Kidney (tissue), 14 donors: Measurements from ENCODE around the gene DNAJA1. TPM values are rescaled to one million over a fixed set of nuclear protein-coding genes. Genes with fewer than 3 reads are reported as not detected.
"Not testable (repeated sequence)": the region's sequence is repeated elsewhere in the genome, so short reads cannot be mapped to it uniquely, and the experiment has no call there.

Source experiments
- DNase-seq, 5 donors: peaks; one replicate each; pipeline ENCODE4 v3.0.0-alpha.2; 2013 to 2020
- FAIRE-seq: peaks from 2 replicates; lab custom pipeline; 2012; peaks lifted over from hg19 to GRCh38; lab: Jason Lieb, UNC
- H3K27ac ChIP-seq, 2 donors: one replicate each; pipeline ENCODE4 v1.7.0; 2013; ENCODE audit warnings: low read depth in 2 of 2, low read length in 2 of 2, inconsistent platforms in 1 of 2
- H3K27me3 ChIP-seq: one replicate; pipeline ENCODE4 v1.7.1; 2013; ENCODE audit warnings: low read length, inconsistent platforms; ENCODE audit not compliant: control insufficient read depth, insufficient read depth
- H3K36me3 ChIP-seq, 3 donors: one replicate each; pipeline versions ENCODE4 v1.7.0 to v1.7.1; 2013; ENCODE audit warnings: low read length in 3 of 3, control low read depth in 1 of 3, inconsistent platforms in 1 of 3; ENCODE audit not compliant: insufficient read depth in 3 of 3, control insufficient read depth in 2 of 3
- H3K4me1 ChIP-seq, 3 donors: one replicate each; pipeline versions ENCODE4 v1.7.0 to v1.7.1; 2013; ENCODE audit warnings: low read length in 3 of 3, inconsistent platforms in 1 of 3, low read depth in 1 of 3; ENCODE audit not compliant: control insufficient read depth in 2 of 3, insufficient read depth in 2 of 3
- H3K4me3 ChIP-seq, 3 donors: one replicate each; pipeline versions ENCODE4 v1.7.0 to v1.8.1; 2013; ENCODE audit warnings: low read length in 3 of 3, control low read depth in 1 of 3, inconsistent platforms in 1 of 3
- H3K9ac ChIP-seq, 3 donors: one replicate each; pipeline versions ENCODE4 v1.7.0 to v1.7.1; 2013; ENCODE audit warnings: low read length in 3 of 3, control low read depth in 1 of 3, inconsistent platforms in 1 of 3
- H3K9me3 ChIP-seq, 3 donors: one replicate each; pipeline versions ENCODE4 v1.7.0 to v1.7.1; 2013; ENCODE audit warnings: low read length in 3 of 3, control low read depth in 1 of 3, inconsistent platforms in 1 of 3; ENCODE audit not compliant: control insufficient read depth in 2 of 3, insufficient read depth in 1 of 3
- intact Hi-C: fragments of 100-400 bp; cut with DNase I; formaldehyde crosslinking; loops from one replicate; pipeline ENCODE4 v1.11.1; 2022
- polyA plus RNA-seq: library from polyadenylated mRNA; stranded (reverse); fragments of 350-450 nt; fragmentation: Illumina TruSeq; extraction: RNeasy Lipid Tissue Mini Kit (QIAGEN cat#74804); gene quantifications from one replicate; pipeline ENCODE4 v1.2.3, GENCODE V29; 2014; ENCODE audit warnings: low read depth, low replicate concordance; ENCODE audit not compliant: insufficient read depth
- total RNA-seq: library from RNA; stranded (reverse); fragmentation: NEBNext Ultra II Directional; extraction: Animal tissue kit (Norgen Biotek cat#: 25700); gene quantifications from one replicate; pipeline ENCODE4 v1.2.1, GENCODE V29; 2021
- TF ChIP-seq, protein P1 (sequence below): IDR thresholded peaks from 3 replicates; pipeline ENCODE4 v1.5.1; 2012; ENCODE audit warnings: mild to moderate bottlenecking, moderate library complexity, borderline replicate concordance; ENCODE audit not compliant: insufficient read depth; ENCODE audit errors: extremely low read depth
- donor health status: control.
- donor health status: control.
- donor health status: control.
- donor health status: control.
- donor health status: control.
- donor health status: DM: yes; HTN: yes; CAD: no.
- donor health status: Normal renal cell carcinoma (clear cell type).

Gene DNAJA1
- total and polyA plus RNA-seq, 2 donors from 2014 or later = 105 to 132 TPM

DNA sequence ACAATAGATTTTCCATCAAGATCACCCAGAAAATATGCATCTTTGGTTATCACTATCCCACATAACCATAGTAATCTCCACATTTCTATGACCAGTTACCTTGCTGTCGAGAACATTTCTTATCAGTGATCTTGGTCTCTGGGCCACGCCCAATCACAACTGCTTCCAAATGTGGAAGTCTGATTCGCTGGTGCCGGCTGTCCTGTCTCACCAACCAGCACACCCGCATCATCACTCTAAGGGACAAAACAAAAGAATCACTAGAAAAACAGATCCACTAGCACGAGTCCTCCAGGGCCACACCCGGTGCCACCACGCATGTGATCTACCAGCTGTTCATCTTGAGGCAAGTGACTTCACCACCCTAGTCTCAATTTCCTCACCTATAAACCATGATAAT is 35.4 kb upstream of the DNAJA1 start:
- no peak for DNase-seq
- intact Hi-C loops = no loop called here
- no peaks in the 10 kb centered on the region for H3K27me3 ChIP-seq
- H3K4me3 ChIP-seq = no peak overlapping the region
- no peak overlapping the region for H3K27ac ChIP-seq
- H3K4me1 ChIP-seq = no peaks in the 10 kb centered on the region
- FAIRE-seq = no peak
- TF ChIP-seq, protein P1, sequence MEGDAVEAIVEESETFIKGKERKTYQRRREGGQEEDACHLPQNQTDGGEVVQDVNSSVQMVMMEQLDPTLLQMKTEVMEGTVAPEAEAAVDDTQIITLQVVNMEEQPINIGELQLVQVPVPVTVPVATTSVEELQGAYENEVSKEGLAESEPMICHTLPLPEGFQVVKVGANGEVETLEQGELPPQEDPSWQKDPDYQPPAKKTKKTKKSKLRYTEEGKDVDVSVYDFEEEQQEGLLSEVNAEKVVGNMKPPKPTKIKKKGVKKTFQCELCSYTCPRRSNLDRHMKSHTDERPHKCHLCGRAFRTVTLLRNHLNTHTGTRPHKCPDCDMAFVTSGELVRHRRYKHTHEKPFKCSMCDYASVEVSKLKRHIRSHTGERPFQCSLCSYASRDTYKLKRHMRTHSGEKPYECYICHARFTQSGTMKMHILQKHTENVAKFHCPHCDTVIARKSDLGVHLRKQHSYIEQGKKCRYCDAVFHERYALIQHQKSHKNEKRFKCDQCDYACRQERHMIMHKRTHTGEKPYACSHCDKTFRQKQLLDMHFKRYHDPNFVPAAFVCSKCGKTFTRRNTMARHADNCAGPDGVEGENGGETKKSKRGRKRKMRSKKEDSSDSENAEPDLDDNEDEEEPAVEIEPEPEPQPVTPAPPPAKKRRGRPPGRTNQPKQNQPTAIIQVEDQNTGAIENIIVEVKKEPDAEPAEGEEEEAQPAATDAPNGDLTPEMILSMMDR = no peak
- no peak overlapping the region for H3K9ac ChIP-seq
- H3K36me3 ChIP-seq = peaks cover 8 to 35% (median 30%) of the 10 kb centered on the region in 3 donors
- H3K9me3 ChIP-seq = no peaks in the 10 kb centered on the region

DNA sequence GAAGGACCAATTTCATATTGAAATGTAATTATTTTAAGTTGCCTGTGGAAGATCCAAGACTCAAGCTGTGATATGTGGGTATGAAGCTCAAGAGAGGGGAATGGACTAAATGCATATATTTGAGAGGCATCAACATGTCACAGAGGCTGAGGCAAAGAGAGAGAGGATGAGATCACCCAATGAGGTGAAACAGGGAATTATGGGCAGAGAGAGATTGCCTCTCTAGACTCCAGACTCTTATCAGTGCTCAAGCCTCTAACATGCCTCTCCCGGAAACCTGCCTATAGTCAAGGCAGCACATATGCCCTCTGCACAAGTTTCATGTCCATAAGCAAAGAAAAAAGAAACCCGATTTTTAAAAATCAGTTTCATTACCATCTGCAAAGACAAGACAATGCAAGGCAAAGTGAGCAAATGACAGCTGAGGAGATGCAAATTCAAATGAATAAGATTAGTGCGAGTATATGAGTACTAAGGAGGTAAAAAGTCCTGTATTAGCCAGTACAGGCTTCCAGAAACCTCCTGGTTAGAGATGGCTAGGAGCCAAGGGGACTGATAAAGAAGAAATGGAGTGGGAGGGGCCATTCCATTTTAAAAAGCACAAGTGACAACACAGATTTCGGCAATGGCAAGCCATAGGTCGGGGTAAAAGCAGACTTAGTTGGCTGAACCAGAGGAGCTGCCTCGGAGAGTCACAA is 33.0 kb upstream of the DNAJA1 start:
- Histone ChIP-seq H3K9ac (no peak overlapping the region), H3K4me3 (no peak overlapping the region), H3K4me1 (no peaks in the 10 kb centered on the region), H3K36me3 (peaks cover 5 to 31% (median 23%) of the 10 kb centered on the region in 3 donors), H3K27me3 (no peaks in the 10 kb centered on the region), H3K27ac (no peak overlapping the region), H3K9me3 (no peaks in the 10 kb centered on the region)
- intact Hi-C loops = no loop called here
- TF ChIP-seq, protein P1 = no peak
- DNase-seq (no peak), FAIRE-seq (no peak)

DNA sequence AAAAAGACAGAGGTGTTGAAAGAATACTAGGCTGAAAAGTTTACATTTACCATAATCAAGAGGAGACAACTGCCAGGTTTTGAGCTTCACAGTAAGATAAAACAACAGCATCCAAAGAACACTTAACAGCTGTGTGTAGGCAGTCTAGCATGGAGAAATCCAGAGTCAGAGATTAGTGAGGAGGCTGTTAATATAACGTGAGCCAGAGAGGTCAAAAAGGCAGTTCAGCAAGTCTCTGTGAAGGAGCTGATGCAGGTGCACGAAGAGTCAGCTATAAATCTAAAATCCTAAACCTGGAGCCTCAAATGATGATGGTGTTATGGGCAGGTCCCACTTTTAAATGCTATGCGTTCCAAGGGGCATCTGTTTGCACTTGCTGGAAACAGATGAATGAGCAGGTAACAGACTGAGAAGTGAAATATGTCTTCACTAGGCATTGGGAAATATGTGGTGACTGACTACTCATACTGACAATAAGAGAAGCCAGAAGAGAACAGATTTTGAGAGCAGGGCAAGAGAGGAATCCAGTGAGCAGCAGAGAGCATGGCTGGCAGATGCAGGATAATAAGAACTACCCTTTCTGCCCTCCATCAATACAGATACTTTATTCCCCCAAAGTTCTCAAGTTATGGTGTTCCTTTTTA is 32.4 kb upstream of the DNAJA1 start:
- peaks cover 3 to 25% (median 16%) of the 10 kb centered on the region in 3 donors for H3K36me3 ChIP-seq

DNA sequence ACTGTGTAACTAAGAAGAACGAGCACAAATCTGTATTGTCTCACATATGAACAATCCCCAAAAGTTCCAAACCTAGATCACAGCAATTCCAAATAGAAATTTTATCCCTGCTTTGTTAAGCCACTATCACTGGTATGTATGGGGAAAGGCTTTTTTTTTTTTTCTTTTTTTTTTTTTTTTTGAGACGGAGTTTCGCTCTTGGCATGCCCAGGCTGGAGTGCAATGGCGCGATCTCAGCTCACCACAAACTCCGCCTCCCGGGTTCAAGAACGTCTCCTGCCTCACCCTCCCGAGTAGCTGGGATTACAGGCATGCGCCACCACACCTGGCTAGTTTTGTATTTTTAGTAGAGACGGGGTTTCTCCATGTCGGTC is 24.4 kb upstream of the DNAJA1 start:
- H3K27me3 ChIP-seq, H3K9me3 ChIP-seq, H3K4me1 ChIP-seq, H3K36me3 ChIP-seq, H3K27ac ChIP-seq, FAIRE-seq, intact Hi-C loops: not testable (repeated sequence)
- H3K9ac ChIP-seq = peak overlapping the region; percentile 90 to 99 (median 95)
- H3K4me3 ChIP-seq = peak overlapping the region; percentile 98 to 99 (median 99)
- peak in 3 of 5 donors; percentile 28 to 52 (median 28) for DNase-seq

More for the DNA sequence above, 32.4 kb upstream of the DNAJA1 start:
- DNase-seq (no peak), FAIRE-seq (no peak)
- TF ChIP-seq, protein P1 = no peak
- Histone ChIP-seq H3K9me3 (no peaks in the 10 kb centered on the region), H3K27ac (no peak overlapping the region), H3K4me3 (no peak overlapping the region), H3K27me3 (no peaks in the 10 kb centered on the region), H3K4me1 (no peaks in the 10 kb centered on the region), H3K9ac (peak overlapping the region in 1 of 3 donors; percentile 29)
- intact Hi-C loops = no loop called here

DNA sequence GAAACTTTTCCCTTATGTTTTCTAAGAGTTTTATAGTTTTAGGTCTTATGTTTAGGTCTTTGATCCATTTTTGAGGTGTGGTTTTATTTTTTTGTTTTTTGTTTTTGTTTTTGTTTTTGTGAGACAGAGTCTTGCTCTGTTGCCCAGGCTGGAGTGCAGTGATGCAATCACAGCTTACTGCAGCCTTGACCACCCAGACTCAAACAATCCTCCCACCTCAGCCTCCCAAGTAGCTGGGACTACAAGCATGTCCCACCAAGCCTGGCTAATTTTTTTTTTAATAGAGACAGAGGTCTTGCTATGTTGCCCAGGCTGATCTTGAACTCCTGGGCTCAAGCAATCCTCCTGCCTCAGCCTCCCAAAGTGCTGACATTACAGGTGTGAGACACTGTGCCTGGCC is 19.7 kb upstream of the DNAJA1 start:
- H3K9me3 ChIP-seq, FAIRE-seq, H3K9ac ChIP-seq, intact Hi-C loops, H3K36me3 ChIP-seq, H3K27me3 ChIP-seq, H3K4me1 ChIP-seq, DNase-seq, H3K4me3 ChIP-seq, H3K27ac ChIP-seq: not testable (repeated sequence)
